Activated CD4-positive, alpha-beta T cell treated with anti-CD3 and anti-CD28 coated beads for 1 hour (primary cell): ENCODE results near the gene COL6A5.
"Not testable (repeated sequence)": the region's sequence is repeated elsewhere in the genome, so short reads cannot be mapped to it uniquely, and the experiment has no call there.

Source experiments
- DNase-seq: peaks from one replicate; pipeline ENCODE4 v3.0.0-alpha.2; 2020

COL6A5 gene

GRCh38 chr3:130345487-130346079, at the start of gene COL6A5:
Gene COL6A5, plus strand, starts transcription at chr3:130345672. Its CDS starts 27,967 bp downstream, at chr3:130373639.
- DNase-seq, result no peak

GRCh38 chr3:130299531-130299930, 45.9 kb upstream of the COL6A5 start:
- DNase-seq, result no peak

GRCh38 chr3:130300888-130301287, 44.6 kb upstream of the COL6A5 start:
- no peak for DNase-seq

GRCh38 chr3:130310109-130310508, 35.4 kb upstream of the COL6A5 start:
- no peak for DNase-seq

GRCh38 chr3:130312374-130312773, 33.1 kb upstream of the COL6A5 start:
- no peak for DNase-seq

- DNase-seq, result no peak
Measured at GRCh38 chr3:130316169-130316568, 29.3 kb upstream of the COL6A5 start.

GRCh38 chr3:130323503-130323902, 22.0 kb upstream of the COL6A5 start:
- no peak for DNase-seq

GRCh38 chr3:130340766-130341165, 4.7 kb upstream of the COL6A5 start:
- no peak for DNase-seq

- no peak for DNase-seq
Measured at GRCh38 chr3:130341388-130341787, 4.1 kb upstream of the COL6A5 start.

- no peak for DNase-seq
Measured at GRCh38 chr3:130341882-130342281, 3.6 kb upstream of the COL6A5 start.

- DNase-seq, result no peak
Measured at GRCh38 chr3:130342821-130343661, 2.4 kb upstream of the COL6A5 start.

GRCh38 chr3:130348258-130348657, 2.8 kb downstream of the COL6A5 start:
- not testable (repeated sequence) for DNase-seq

GRCh38 chr3:130354430-130354829, 9.0 kb downstream of the COL6A5 start:
- no peak for DNase-seq

GRCh38 chr3:130374033-130374432, 28.6 kb downstream of the COL6A5 start:
- DNase-seq, result no peak

- no peak for DNase-seq
Measured at GRCh38 chr3:130374908-130375307, 29.4 kb downstream of the COL6A5 start.

- no peak for DNase-seq
Measured at GRCh38 chr3:130377960-130378676, 32.6 kb downstream of the COL6A5 start.

- DNase-seq, result no peak
Measured at GRCh38 chr3:130378677-130379191, 33.3 kb downstream of the COL6A5 start.

- no peak for DNase-seq
Measured at GRCh38 chr3:130379274-130379673, 33.8 kb downstream of the COL6A5 start.

GRCh38 chr3:130380398-130380797, 34.9 kb downstream of the COL6A5 start:
- no peak for DNase-seq

GRCh38 chr3:130383424-130383823, 38.0 kb downstream of the COL6A5 start:
- DNase-seq, result no peak

- no peak for DNase-seq
Measured at GRCh38 chr3:130384476-130385025, 39.1 kb downstream of the COL6A5 start.

GRCh38 chr3:130386604-130387263, 41.3 kb downstream of the COL6A5 start:
- DNase-seq, result no peak
